Loucy (cell line): ENCODE results near the gene USP21.

Experiments used
- H2AFZ ChIP-seq: fragments of 200-600 bp; sonication (generic); 2 replicates; pipeline ENCODE4 v1.6.0; 2016; ENCODE audit warnings: antibody characterized with exemption, mild to moderate bottlenecking, low read length, moderate library complexity
- H3F3A ChIP-seq: fragments of 200-600 bp; 2 replicates; pipeline ENCODE4 v1.6.0; 2016; ENCODE audit warnings: antibody characterized with exemption, low read depth, mild to moderate bottlenecking
- H3K27me3 ChIP-seq: fragments of 200-600 bp; sonication (generic); 2 replicates; pipeline ENCODE4 v1.6.1; 2014; ENCODE audit warnings: low read length, mild to moderate bottlenecking; ENCODE audit not compliant: insufficient read depth, poor library complexity, severe bottlenecking
- H3K36me3 ChIP-seq: fragments of 200-600 bp; sonication (generic); 2 replicates; pipeline ENCODE4 v1.6.1; 2016; ENCODE audit warnings: low read length; ENCODE audit not compliant: insufficient read depth
- H3K4me1 ChIP-seq: fragments of 200-600 bp; sonication (generic); 2 replicates; pipeline ENCODE4 v1.5.1; 2014; ENCODE audit warnings: low read length, mild to moderate bottlenecking; ENCODE audit not compliant: insufficient read depth, poor library complexity, severe bottlenecking
- H3K4me2 ChIP-seq: fragments of 200-600 bp; sonication (generic); 2 replicates; pipeline ENCODE4 v1.6.0; 2014; ENCODE audit warnings: antibody characterized with exemption, low read length, low read depth, mild to moderate bottlenecking; ENCODE audit not compliant: poor library complexity, severe bottlenecking
- H3K4me3 ChIP-seq: fragments of 200-600 bp; sonication (generic); 2 replicates; pipeline ENCODE4 v1.5.1; 2014; ENCODE audit warnings: low read length, mild to moderate bottlenecking, mixed read lengths; ENCODE audit not compliant: poor library complexity, severe bottlenecking
- H3K79me2 ChIP-seq: fragments of 200-600 bp; sonication (generic); 2 replicates; pipeline ENCODE4 v1.6.1; 2014; ENCODE audit warnings: low read length; ENCODE audit not compliant: insufficient read depth
- H3K9ac ChIP-seq: fragments of 200-600 bp; sonication (generic); 2 replicates; pipeline ENCODE4 v1.6.0; 2014; ENCODE audit warnings: mild to moderate bottlenecking, low read depth, low read length, moderate library complexity; ENCODE audit not compliant: poor library complexity, severe bottlenecking
- H3K9me2 ChIP-seq: fragments of 200-600 bp; sonication (generic); replicated peaks from 2 replicates; pipeline ENCODE4 v1.6.1; 2016; ENCODE audit warnings: low read depth, low read length, mixed read lengths
- H3K9me3 ChIP-seq: fragments of 200-600 bp; sonication (generic); 2 replicates; pipeline ENCODE4 v1.6.1; 2014; ENCODE audit warnings: mild to moderate bottlenecking, antibody characterized with exemption, low read length, low read depth; ENCODE audit not compliant: insufficient read depth
- H4K20me1 ChIP-seq: fragments of 200-600 bp; sonication (generic); 2 replicates; pipeline ENCODE4 v1.6.0; 2014; ENCODE audit warnings: antibody characterized with exemption, low read length, mild to moderate bottlenecking; ENCODE audit not compliant: insufficient read depth, poor library complexity, severe bottlenecking
- CTCF ChIP-seq: fragments of 200-600 bp; sonication (generic); conservative IDR thresholded peaks from 2 replicates; pipeline ENCODE4 v1.5.1; 2014; ENCODE audit warnings: mild to moderate bottlenecking, antibody characterized with exemption, low read length
- EZH2phosphoT487 ChIP-seq: fragments of 200-600 bp; IDR thresholded peaks from 2 replicates; pipeline ENCODE4 v1.6.1; 2018; ENCODE audit warnings: antibody characterized with exemption, mild to moderate bottlenecking, moderate library complexity, borderline replicate concordance

USP21 gene

GRCh38 chr1:161138431-161138830, 20.9 kb upstream of the USP21 start:
- Histone ChIP-seq H3K9me3 (no peaks in the 10 kb centered on the region), H3K4me3 (no peak overlapping the region), H3K27me3 (no peaks in the 10 kb centered on the region), H3K4me2 (no peak overlapping the region), H3K79me2 (peaks cover 15% of the 10 kb centered on the region), H4K20me1 (no peaks in the 10 kb centered on the region), H3K36me3 (no peaks in the 10 kb centered on the region), H3K9ac (no peak overlapping the region), H3K4me1 (peaks cover 6% of the 10 kb centered on the region), H3K9me2 (no peaks in the 10 kb centered on the region), H3F3A (0 out of 2 replicates have a peak, but pooled peaks cover 3% of the 10 kb centered on the region), H2AFZ (no peak overlapping the region)
- no peak for TF ChIP-seq EZH2phosphoT487
- TF ChIP-seq CTCF: no peak

GRCh38 chr1:161139766-161140165, 19.5 kb upstream of the USP21 start:
- 0 out of 2 replicates have a peak, but pooled peaks cover 3% of the 10 kb centered on the region for H3F3A ChIP-seq
- H2AFZ ChIP-seq: no peak overlapping the region
- H3K27me3 ChIP-seq: no peaks in the 10 kb centered on the region
- H3K4me3 ChIP-seq: no peak overlapping the region
- no peaks in the 10 kb centered on the region for H4K20me1 ChIP-seq
- H3K9me2 ChIP-seq: no peaks in the 10 kb centered on the region
- no peak overlapping the region for H3K9ac ChIP-seq
- H3K4me1 ChIP-seq: no peaks in the 10 kb centered on the region
- TF ChIP-seq EZH2phosphoT487: no peak
- peak; percentile 64 for TF ChIP-seq CTCF
- peaks cover 2% of the 10 kb centered on the region; the same call in 1 of the 2 replicates for H3K79me2 ChIP-seq
- no peaks in the 10 kb centered on the region for H3K9me3 ChIP-seq
- H3K36me3 ChIP-seq: no peaks in the 10 kb centered on the region
- H3K4me2 ChIP-seq: no peak overlapping the region

- H3K9ac ChIP-seq: no peak overlapping the region
- no peak overlapping the region for H2AFZ ChIP-seq
- H3K4me3 ChIP-seq: no peak overlapping the region
- H3K9me2 ChIP-seq: no peaks in the 10 kb centered on the region
- no peaks in the 10 kb centered on the region for H3K27me3 ChIP-seq
- no peaks in the 10 kb centered on the region for H3K9me3 ChIP-seq
- no peak for TF ChIP-seq EZH2phosphoT487
- TF ChIP-seq CTCF: no peak
- no peaks in the 10 kb centered on the region for H3K36me3 ChIP-seq
- no peaks in the 10 kb centered on the region for H4K20me1 ChIP-seq
- H3F3A ChIP-seq: 0 out of 2 replicates have a peak, but pooled peaks cover 2% of the 10 kb centered on the region
- no peaks in the 10 kb centered on the region for H3K79me2 ChIP-seq
- no peaks in the 10 kb centered on the region for H3K4me1 ChIP-seq
- H3K4me2 ChIP-seq: no peak overlapping the region
Measured at GRCh38 chr1:161140755-161141400, 18.4 kb upstream of the USP21 start.
